ENCODE measurements around the gene TMPRSS4. TPM values are rescaled to one million over a fixed set of nuclear protein-coding genes. Genes with fewer than 3 reads are reported as not detected.

Gene TMPRSS4
- polyA plus RNA-seq, 1 experiment, result not detected

GRCh38 chr11:118149493-118149892, 72.6 kb downstream of the TMPRSS4 start:
- CTCF ChIA-PET, result interaction anchor here (0.9 kb wide), 1 partner anchor 22 kb away, joined by 3 read pairs; no protein-coding TSS in a partner anchor
- no peak for DNase-seq (ENCODE audit: low read depth, low spot score)
- Histone ChIP-seq H3K27me3 (ENCODE audit: control insufficient read depth, insufficient read depth, low read length) (peaks cover 72% of the 10 kb centered on the region), H3K9me3 (ENCODE audit: control insufficient read depth, insufficient read depth, low read length) (no peaks in the 10 kb centered on the region; the same call in 1 of the 2 replicates), H3K27ac (ENCODE audit: low read depth, low read length) (no peak overlapping the region), H3K4me3 (ENCODE audit: low read depth, low read length) (no peak overlapping the region)
- POLR2A ChIA-PET, result no interaction called here
- no peak for TF ChIP-seq CTCF (IDR thresholded peaks at IDR 0.05; ENCODE audit: low read depth, low read length)

- Histone ChIP-seq H3K4me3 (ENCODE audit: low read depth, low read length) (no peak overlapping the region), H3K27me3 (ENCODE audit: control insufficient read depth, insufficient read depth, low read length) (peaks cover 77% of the 10 kb centered on the region), H3K27ac (ENCODE audit: low read depth, low read length) (no peak overlapping the region), H3K9me3 (ENCODE audit: control insufficient read depth, insufficient read depth, low read length) (no peaks in the 10 kb centered on the region)
- no peak for DNase-seq (ENCODE audit: low read depth, low spot score)
- TF ChIP-seq CTCF (IDR thresholded peaks at IDR 0.05; ENCODE audit: low read depth, low read length), result no peak
- CTCF ChIA-PET, result interaction anchor here (1.2 to 1.3 kb wide), 2 partner anchors 20 to 202 kb away, joined by 3 to 5 read pairs; no protein-coding TSS in a partner anchor
- POLR2A ChIA-PET, result no interaction called here
Observed at GRCh38 chr11:118151431-118151830, 74.6 kb downstream of the TMPRSS4 start.

GRCh38 chr11:118152020-118152551, 75.2 kb downstream of the TMPRSS4 start:
- Histone ChIP-seq H3K27me3 (ENCODE audit: control insufficient read depth, insufficient read depth, low read length) (peaks cover 77% of the 10 kb centered on the region), H3K27ac (ENCODE audit: low read depth, low read length) (no peak overlapping the region), H3K9me3 (ENCODE audit: control insufficient read depth, insufficient read depth, low read length) (no peaks in the 10 kb centered on the region), H3K4me3 (ENCODE audit: low read depth, low read length) (peak overlapping the region; percentile 46; the same call in 1 of the 2 replicates)
- CTCF ChIA-PET, result interaction anchor here (0.6 to 1.5 kb wide), 3 partner anchors 13 to 206 kb away, joined by 3 to 15 read pairs (median 6); no protein-coding TSS in a partner anchor
- POLR2A ChIA-PET, result no interaction called here
- no peak for DNase-seq (ENCODE audit: low read depth, low spot score)
- TF ChIP-seq CTCF (IDR thresholded peaks at IDR 0.05; ENCODE audit: low read depth, low read length), result no peak

GRCh38 chr11:118152552-118153471, 75.9 kb downstream of the TMPRSS4 start, which contains the start of gene SCN4B:
TSS of gene SCN4B (minus strand) at chr11:118152823. CDS start at chr11:118152673, 150 bp downstream.
- ChIA-PET POLR2A (no interaction called here), CTCF (interaction anchor here (0.6 to 1.5 kb wide), 4 partner anchors 13 to 206 kb away, joined by 3 to 15 read pairs (median 4); no protein-coding TSS in a partner anchor)
- no peak within 1 kb of the TSS for H3K27ac ChIP-seq (ENCODE audit: low read depth, low read length)
- H3K27me3 ChIP-seq (ENCODE audit: control insufficient read depth, insufficient read depth, low read length), result peaks cover 80% of the 10 kb centered on the region
- H3K9me3 ChIP-seq (ENCODE audit: control insufficient read depth, insufficient read depth, low read length), result no peaks in the 10 kb centered on the region
- peak; percentile 6 for DNase-seq (ENCODE audit: low read depth, low spot score)
- peak within 1 kb of the TSS; percentile 46 for H3K4me3 ChIP-seq (ENCODE audit: low read depth, low read length)
- TF ChIP-seq CTCF (IDR thresholded peaks at IDR 0.05; ENCODE audit: low read depth, low read length), result no peak

All from AG04450 (cell line).